Measurements from ENCODE around the gene ZFYVE28. TPM values are rescaled to one million over a fixed set of nuclear protein-coding genes. Genes with fewer than 3 reads are reported as not detected.
A peak's percentile ranks its signal among the peaks of the same experiment; 100 is the strongest.

Gene ZFYVE28
- total RNA-seq, 3 donors from 2014 or later = 12.3 to 14.1 (median 13.9) TPM

GRCh38 chr4:2259541-2260343 is 158.7 kb downstream of the ZFYVE28 start:
- Histone ChIP-seq H3K4me3 (peak overlapping the region; percentile 90 to 99 (median 91)), H3K4me1 (peaks cover 29 to 32% of the 10 kb centered on the region in 2 donors)

GRCh38 chr4:2259036-2259540 is 159.4 kb downstream of the ZFYVE28 start:
- intact Hi-C loops (cut with DNase I; ENCODE audit: low total_unique reads) = loop anchor here (10.0 kb wide), 1 partner anchor 156 kb away; the partner anchor contains the start of genes CFAP99 and ZFYVE28
- no peaks in the 10 kb centered on the region for H3K36me3 ChIP-seq
- TF ChIP-seq POLR2A (IDR thresholded peaks at IDR 0.05) = no peak
- TF ChIP-seq, protein P1, sequence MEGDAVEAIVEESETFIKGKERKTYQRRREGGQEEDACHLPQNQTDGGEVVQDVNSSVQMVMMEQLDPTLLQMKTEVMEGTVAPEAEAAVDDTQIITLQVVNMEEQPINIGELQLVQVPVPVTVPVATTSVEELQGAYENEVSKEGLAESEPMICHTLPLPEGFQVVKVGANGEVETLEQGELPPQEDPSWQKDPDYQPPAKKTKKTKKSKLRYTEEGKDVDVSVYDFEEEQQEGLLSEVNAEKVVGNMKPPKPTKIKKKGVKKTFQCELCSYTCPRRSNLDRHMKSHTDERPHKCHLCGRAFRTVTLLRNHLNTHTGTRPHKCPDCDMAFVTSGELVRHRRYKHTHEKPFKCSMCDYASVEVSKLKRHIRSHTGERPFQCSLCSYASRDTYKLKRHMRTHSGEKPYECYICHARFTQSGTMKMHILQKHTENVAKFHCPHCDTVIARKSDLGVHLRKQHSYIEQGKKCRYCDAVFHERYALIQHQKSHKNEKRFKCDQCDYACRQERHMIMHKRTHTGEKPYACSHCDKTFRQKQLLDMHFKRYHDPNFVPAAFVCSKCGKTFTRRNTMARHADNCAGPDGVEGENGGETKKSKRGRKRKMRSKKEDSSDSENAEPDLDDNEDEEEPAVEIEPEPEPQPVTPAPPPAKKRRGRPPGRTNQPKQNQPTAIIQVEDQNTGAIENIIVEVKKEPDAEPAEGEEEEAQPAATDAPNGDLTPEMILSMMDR (IDR thresholded peaks at IDR 0.05) = no peak
- no peak for TF ChIP-seq POLR2AphosphoS5 (IDR thresholded peaks at IDR 0.05)
- DNase-seq (ENCODE audit: low spot score in 2 of 2) = peak in 1 of 2 donors; percentile 44
- H3K4me1 ChIP-seq = peaks cover 29 to 32% of the 10 kb centered on the region in 2 donors
- peak overlapping the region; percentile 85 to 96 for H3K27ac ChIP-seq
- no peaks in the 10 kb centered on the region for H3K9me3 ChIP-seq
- peak overlapping the region in 2 of 3 donors; percentile 90 to 99 for H3K4me3 ChIP-seq
- H3K27me3 ChIP-seq = no peaks in the 10 kb centered on the region

More at GRCh38 chr4:2259541-2260343, 158.7 kb downstream of the ZFYVE28 start:
- intact Hi-C loops (cut with DNase I; ENCODE audit: low total_unique reads) = loop anchor here (10.0 kb wide), 1 partner anchor 155 kb away; the partner anchor contains the start of genes CFAP99 and ZFYVE28
- H3K9me3 ChIP-seq = no peaks in the 10 kb centered on the region
- peak in 1 of 2 donors; percentile 43 for DNase-seq (ENCODE audit: low spot score in 2 of 2)
- H3K36me3 ChIP-seq = no peaks in the 10 kb centered on the region
- H3K27ac ChIP-seq = peak overlapping the region; percentile 85 to 96
- no peaks in the 10 kb centered on the region for H3K27me3 ChIP-seq
- TF ChIP-seq, protein P1 (IDR thresholded peaks at IDR 0.05) = no peak
- TF ChIP-seq POLR2AphosphoS5 (IDR thresholded peaks at IDR 0.05) (no peak), POLR2A (IDR thresholded peaks at IDR 0.05) (no peak)

- no peak for TF ChIP-seq POLR2AphosphoS5 (IDR thresholded peaks at IDR 0.05)
- no peak for TF ChIP-seq POLR2A (IDR thresholded peaks at IDR 0.05)
- TF ChIP-seq, protein P1 (IDR thresholded peaks at IDR 0.05) = no peak
- Histone ChIP-seq H3K27me3 (no peaks in the 10 kb centered on the region), H3K4me3 (peak overlapping the region in 1 of 3 donors; percentile 99), H3K36me3 (no peaks in the 10 kb centered on the region), H3K27ac (peak overlapping the region; percentile 85 to 96), H3K4me1 (peaks cover 29 to 32% of the 10 kb centered on the region in 2 donors), H3K9me3 (no peaks in the 10 kb centered on the region)
- DNase-seq (ENCODE audit: low spot score in 2 of 2) = peak; percentile 17 to 48
- intact Hi-C loops (cut with DNase I; ENCODE audit: low total_unique reads) = loop anchor here (10.0 kb wide), 1 partner anchor 156 kb away; the partner anchor contains the start of genes CFAP99 and ZFYVE28
Observed at GRCh38 chr4:2258091-2259035, 160.1 kb downstream of the ZFYVE28 start.

DNA sequence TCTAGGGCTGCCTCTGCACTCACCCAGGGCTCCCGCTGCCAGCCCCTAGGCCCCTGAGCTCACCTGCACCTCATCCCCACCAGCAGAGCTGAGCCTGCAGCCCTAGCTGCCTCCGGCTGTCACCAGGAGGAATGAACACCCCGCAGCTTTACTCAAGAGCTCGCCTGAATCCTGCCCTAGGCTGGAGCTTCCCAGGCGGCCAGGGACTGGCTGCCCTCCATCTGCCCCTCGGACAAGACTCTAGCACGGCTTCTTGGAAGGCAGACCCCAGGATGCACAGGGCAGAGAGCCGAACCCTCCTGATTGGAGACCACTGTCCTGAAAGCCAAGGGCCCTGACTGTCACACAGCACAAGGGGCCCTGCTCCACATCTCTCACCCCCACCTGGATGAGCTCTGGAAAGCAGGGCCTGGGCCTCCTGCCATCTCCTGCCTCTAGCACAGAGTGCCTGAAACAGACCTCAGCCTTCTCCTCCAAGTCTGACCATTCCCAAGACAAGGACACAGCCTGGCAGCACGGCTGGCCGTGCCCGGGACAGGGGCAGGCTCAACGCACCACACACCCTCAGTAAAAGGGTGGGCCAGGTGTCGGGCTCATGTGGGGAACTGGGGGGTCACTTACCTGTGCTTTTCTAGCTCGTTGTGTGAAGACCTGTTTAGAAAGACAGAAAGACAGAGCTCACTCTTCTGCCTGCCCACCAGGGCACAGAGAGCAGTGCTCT is 160.9 kb downstream of the ZFYVE28 start:
- Histone ChIP-seq H3K27ac (peak overlapping the region; percentile 85 to 96), H3K4me3 (peak overlapping the region in 2 of 3 donors; percentile 27 to 58), H3K9me3 (no peaks in the 10 kb centered on the region), H3K4me1 (peaks cover 29 to 32% of the 10 kb centered on the region in 2 donors), H3K27me3 (no peaks in the 10 kb centered on the region), H3K36me3 (no peaks in the 10 kb centered on the region)
- peak in 1 of 2 donors; percentile 17 for DNase-seq (ENCODE audit: low spot score in 2 of 2)
- intact Hi-C loops (cut with DNase I; ENCODE audit: low total_unique reads) = loop anchor here (10.0 kb wide), 1 partner anchor 157 kb away; the partner anchor contains the start of genes CFAP99 and ZFYVE28
- TF ChIP-seq POLR2AphosphoS5 (IDR thresholded peaks at IDR 0.05) (no peak), POLR2A (IDR thresholded peaks at IDR 0.05) (no peak)
- TF ChIP-seq, protein P1 (IDR thresholded peaks at IDR 0.05) = no peak
